K562 treated with DMSO at 1 percent for 12 hours (cell line): ENCODE data around the gene YIPF3. TPM values are rescaled to one million over a fixed set of nuclear protein-coding genes. Genes with fewer than 3 reads are reported as not detected.

Experiments
- total RNA-seq: library from RNA; unstranded; fragments of 300-600 nt; gene quantifications from 2 replicates; pipeline ENCODE4 v1.2.3, GENCODE V29; 2022; ENCODE audit not compliant: insufficient read depth

YIPF3 gene
- total RNA-seq = 117 and 134 TPM in 2 replicates

DNA sequence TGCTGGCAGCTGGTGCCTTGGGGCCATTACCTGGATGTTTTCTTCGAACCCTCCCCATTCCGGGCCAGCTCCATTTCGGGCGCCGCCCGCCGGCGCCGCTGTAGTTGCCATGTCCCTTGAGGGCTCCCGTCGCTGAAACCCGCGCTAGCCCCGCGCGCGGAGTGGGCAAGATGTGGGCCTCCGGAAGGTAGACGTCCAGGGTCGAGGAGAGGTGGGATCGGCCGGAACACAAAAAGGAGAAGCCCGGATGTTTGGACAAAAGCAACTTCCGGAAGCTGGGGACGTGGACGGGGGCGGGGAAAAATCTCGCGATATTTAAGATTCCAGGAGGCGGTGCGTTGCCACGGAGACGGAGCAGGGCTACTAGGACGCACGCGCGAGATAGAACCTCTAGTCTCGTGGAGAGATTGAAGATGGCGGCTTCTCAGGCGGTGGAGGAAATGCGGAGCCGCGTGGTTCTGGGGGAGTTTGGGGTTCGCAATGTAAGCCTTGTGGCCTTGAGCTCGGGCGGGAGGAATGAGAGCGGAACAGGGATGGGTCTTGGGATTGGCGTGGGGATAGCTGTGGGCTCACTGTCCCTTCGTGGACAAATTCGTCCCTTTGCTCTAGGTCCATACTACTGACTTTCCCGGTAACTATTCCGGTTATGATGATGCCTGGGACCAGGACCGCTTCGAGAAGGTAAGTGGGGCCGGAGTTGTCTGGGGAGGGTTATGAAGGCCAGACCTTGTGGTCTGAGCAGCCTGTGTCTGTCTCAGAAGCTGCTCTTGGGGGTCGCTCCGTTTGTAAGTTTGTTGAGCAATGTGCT lies at the start of gene YIPF3, which contains the start of gene POLR1C:
Gene YIPF3 (minus strand): TSS at position 230 of the 808 bp plus-strand sequence. CDS start 119 bp downstream, at position 111.
Gene POLR1C (plus strand): TSS at position 393 of the 808 bp plus-strand sequence. CDS start 21 bp downstream, at position 414.

DNA sequence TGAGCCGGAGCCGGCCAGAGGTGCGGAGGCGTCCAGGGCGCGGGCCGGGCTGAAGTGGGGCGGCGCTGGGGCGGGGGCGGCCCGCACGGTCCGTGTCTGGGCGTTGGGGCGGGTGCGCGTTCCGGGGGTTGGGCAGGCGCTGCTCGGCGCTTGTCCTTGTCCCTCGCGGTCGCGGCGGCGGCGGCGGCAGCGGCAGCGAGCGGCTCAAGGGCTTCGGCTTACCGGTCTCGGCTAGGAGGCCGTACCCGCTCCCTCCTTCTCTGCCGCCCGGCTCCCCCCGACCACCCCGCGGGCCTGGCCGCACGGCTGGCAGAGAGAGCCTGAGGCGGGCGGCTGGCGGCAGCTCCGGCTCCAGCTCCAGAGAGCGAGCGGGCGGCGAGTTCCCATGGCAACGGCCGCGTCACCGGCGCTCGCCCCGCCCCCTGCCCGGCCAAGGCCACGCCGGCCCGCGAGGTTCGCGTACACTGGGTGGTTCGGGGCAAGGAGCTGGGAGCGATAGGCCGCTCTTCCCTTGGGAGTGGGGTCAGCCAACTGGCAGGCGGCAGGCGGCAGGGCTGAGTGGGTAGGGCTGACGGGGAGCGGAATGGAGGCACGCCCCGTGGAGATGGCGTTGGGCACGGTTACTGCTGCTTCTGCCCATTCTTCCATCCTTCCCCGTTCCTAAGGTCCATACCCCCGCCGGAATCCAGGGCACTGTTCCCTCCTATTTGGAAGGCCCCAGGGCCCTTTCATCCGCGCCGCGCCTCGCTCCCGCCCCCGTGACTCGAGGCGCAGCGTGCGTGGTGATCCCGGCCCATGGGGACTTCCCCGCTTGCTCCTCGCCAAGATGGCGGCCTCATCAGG lies 6.5 kb downstream of the YIPF3 start, which contains the start of gene LRRC73:
Gene LRRC73 (minus strand): TSS at position 363 of the 843 bp plus-strand sequence. CDS start 561 bp downstream, outside the sequence.

GRCh38 chr6:43477235-43478007 lies 39.3 kb downstream of the YIPF3 start, which contains the start of gene TJAP1:
TSS of gene TJAP1 (plus strand) at chr6:43477570. CDS start at chr6:43499002, 21,432 bp downstream.

Other genes starting within 250 kb of the YIPF3 start
- gene SLC22A7, start 218.7 kb downstream of the YIPF3 start, total RNA-seq = not detected in 2 replicates
- 1.3 TPM in 1 of 2 replicates, not detected in the other for gene CRIP3, start 208.1 kb downstream of the YIPF3 start, total RNA-seq
- 5.9 and 28.7 TPM in 2 replicates for gene ZNF318, start 147.3 kb downstream of the YIPF3 start, total RNA-seq
- 12.4 and 39.0 TPM in 2 replicates for gene ABCC10, start 89.4 kb downstream of the YIPF3 start, total RNA-seq
- gene DLK2, start 61.4 kb downstream of the YIPF3 start, total RNA-seq = 1.0 TPM in 2 replicates
- 32.2 and 46.2 TPM in 2 replicates for gene TJAP1, start 39.4 kb downstream of the YIPF3 start, total RNA-seq
- gene LRRC73, start 6.6 kb downstream of the YIPF3 start, total RNA-seq = 0.30 and 0.40 TPM in 2 replicates
- gene POLR1C, start 163 bp upstream of the YIPF3 start, total RNA-seq = 40.3 and 70.5 TPM in 2 replicates
- 26.6 and 76.6 TPM in 2 replicates for gene XPO5, start 59.1 kb upstream of the YIPF3 start, total RNA-seq
- gene POLH, start 59.3 kb upstream of the YIPF3 start, total RNA-seq = 13.2 and 40.2 TPM in 2 replicates
- gene GTPBP2, start 112.3 kb upstream of the YIPF3 start, total RNA-seq = 178 and 275 TPM in 2 replicates
- gene MAD2L1BP, start 118.9 kb upstream of the YIPF3 start, total RNA-seq = 70.4 and 73.4 TPM in 2 replicates
- 0.51 and 0.81 TPM in 2 replicates for gene RSPH9, start 128.1 kb upstream of the YIPF3 start, total RNA-seq
- gene MRPS18A, start 170.9 kb upstream of the YIPF3 start, total RNA-seq = 116 and 159 TPM in 2 replicates